Ishikawa (cell line): ENCODE data around the gene TNFRSF6B.
A peak's percentile ranks its signal among the peaks of the same experiment; 100 is the strongest.

ENCODE experiments used
- CEBPB ChIP-seq: IDR thresholded peaks from 2 replicates; pipeline ENCODE4 v1.6.1; 2012
- CREB1 ChIP-seq: IDR thresholded peaks from 2 replicates; pipeline ENCODE4 v1.6.1; 2012; ENCODE audit warnings: low read depth
- EGR1 ChIP-seq: IDR thresholded peaks from 2 replicates; pipeline ENCODE4 v1.6.1; 2012
- EP300 ChIP-seq: IDR thresholded peaks from 2 replicates; pipeline ENCODE4 v1.6.1; 2012; ENCODE audit warnings: borderline replicate concordance
- FOXM1 ChIP-seq: IDR thresholded peaks from 2 replicates; pipeline ENCODE4 v1.6.1; 2012; ENCODE audit warnings: low read depth, borderline replicate concordance
- MAX ChIP-seq: IDR thresholded peaks from 2 replicates; pipeline ENCODE4 v1.6.1; 2012
- NFIC ChIP-seq: IDR thresholded peaks from 2 replicates; pipeline ENCODE4 v1.6.1; 2012
- RAD21 ChIP-seq: IDR thresholded peaks from 2 replicates; pipeline ENCODE4 v1.6.1; 2012; ENCODE audit warnings: low read depth
- REST ChIP-seq: IDR thresholded peaks from 2 replicates; pipeline ENCODE4 v1.6.1; 2012; ENCODE audit warnings: low read depth, mild to moderate bottlenecking
- TAF1 ChIP-seq: IDR thresholded peaks from 2 replicates; pipeline ENCODE4 v1.6.1; 2012; ENCODE audit warnings: low read depth, mild to moderate bottlenecking
- TCF12 ChIP-seq: IDR thresholded peaks from 2 replicates; pipeline ENCODE4 v1.6.1; 2012; ENCODE audit warnings: low read depth
- TEAD4 ChIP-seq: IDR thresholded peaks from 2 replicates; pipeline ENCODE4 v1.6.1; 2012
- USF1 ChIP-seq: IDR thresholded peaks from 2 replicates; pipeline ENCODE4 v1.6.1; 2012
- YY1 ChIP-seq: IDR thresholded peaks from 2 replicates; pipeline ENCODE4 v1.6.1; 2012; ENCODE audit warnings: low read depth
- ZBTB7A ChIP-seq: IDR thresholded peaks from 2 replicates; pipeline ENCODE4 v1.6.1; 2012; ENCODE audit warnings: low read depth

The TNFRSF6B gene

GRCh38 chr20:63689046-63690002, 7.1 kb upstream of the TNFRSF6B start:
- TF ChIP-seq TCF12 (peak; percentile 58), RAD21 (no peak), EGR1 (no peak), CREB1 (no peak), FOXM1 (no peak), TEAD4 (no peak), CEBPB (no peak), ZBTB7A (no peak), EP300 (no peak), NFIC (peak; percentile 57), TAF1 (no peak), YY1 (no peak), REST (no peak), USF1 (no peak), MAX (no peak)

GRCh38 chr20:63690003-63690897, 6.2 kb upstream of the TNFRSF6B start:
- no peak for TF ChIP-seq FOXM1
- TF ChIP-seq RAD21 = no peak
- no peak for TF ChIP-seq USF1
- TF ChIP-seq YY1 = no peak
- TF ChIP-seq CREB1 = no peak
- TF ChIP-seq ZBTB7A = peak; percentile 5; the same call in 1 of the 2 replicates
- TF ChIP-seq TCF12 = no peak
- TF ChIP-seq NFIC = no peak

GRCh38 chr20:63690898-63691710, 5.3 kb upstream of the TNFRSF6B start:
- peak; percentile 16; the same call in 1 of the 2 replicates for TF ChIP-seq TEAD4
- TF ChIP-seq TCF12 = 0 out of 2 replicates have a peak, but pooled peaks have one; percentile 43
- peak; percentile 39; the same call in 1 of the 2 replicates for TF ChIP-seq NFIC
- no peak for TF ChIP-seq RAD21

- no peak for TF ChIP-seq EP300
- no peak for TF ChIP-seq NFIC
- no peak for TF ChIP-seq TCF12
Measured at GRCh38 chr20:63691711-63692435, 4.6 kb upstream of the TNFRSF6B start.

GRCh38 chr20:63692436-63693082, 3.9 kb upstream of the TNFRSF6B start:
- TF ChIP-seq MAX (no peak), ZBTB7A (no peak), RAD21 (no peak), CREB1 (no peak), TCF12 (no peak), TAF1 (no peak), REST (no peak)
